D721Med (cell line): ENCODE results near the gene PSTPIP1.

Experiments used
- DNase-seq: peaks from one replicate; pipeline ENCODE4 v3.0.0; 2011; ENCODE audit warnings: low spot score; ENCODE audit not compliant: insufficient read length
- FAIRE-seq: peaks from 2 replicates; lab custom pipeline; 2011; peaks lifted over from hg19 to GRCh38; lab: Jason Lieb, UNC
- CTCF ChIP-seq: IDR thresholded peaks from 2 replicates; pipeline ENCODE4 v1.5.1; 2012; ENCODE audit warnings: mild to moderate bottlenecking, control low read depth; ENCODE audit not compliant: insufficient read depth; ENCODE audit errors: missing control alignments

Gene PSTPIP1

GRCh38 chr15:77037388-77038209, 42.7 kb downstream of the PSTPIP1 start:
- no peak for FAIRE-seq
- no peak for TF ChIP-seq CTCF
- no peak for DNase-seq

GRCh38 chr15:77038312-77039216, 43.6 kb downstream of the PSTPIP1 start:
- TF ChIP-seq CTCF: no peak
- DNase-seq (no peak), FAIRE-seq (no peak)

- no peak for FAIRE-seq
- no peak for TF ChIP-seq CTCF
- DNase-seq: no peak
These were observed 44.2 kb downstream of the PSTPIP1 start for GRCh38 chr15:77039217-77039533.

GRCh38 chr15:77039848-77040247, 44.9 kb downstream of the PSTPIP1 start:
- no peak for TF ChIP-seq CTCF
- FAIRE-seq: no peak
- DNase-seq: no peak

- no peak for FAIRE-seq
- TF ChIP-seq CTCF: no peak
- no peak for DNase-seq
These were observed 45.7 kb downstream of the PSTPIP1 start for GRCh38 chr15:77040673-77041072.

GRCh38 chr15:77042245-77042919, 47.5 kb downstream of the PSTPIP1 start:
- TF ChIP-seq CTCF: no peak
- DNase-seq (no peak), FAIRE-seq (no peak)
